Activated naive CD8-positive, alpha-beta T cell treated with anti-CD3 and anti-CD28 coated beads, Interleukin-2, amount 50 U/mL, for 16 hours (primary cell): ENCODE measurements around the gene FRMD8.

Experiments used
- DNase-seq: peaks from one replicate; pipeline ENCODE4 v3.0.0-alpha.2; 2020; ENCODE audit warnings: low read depth, low spot score

Gene FRMD8

DNA sequence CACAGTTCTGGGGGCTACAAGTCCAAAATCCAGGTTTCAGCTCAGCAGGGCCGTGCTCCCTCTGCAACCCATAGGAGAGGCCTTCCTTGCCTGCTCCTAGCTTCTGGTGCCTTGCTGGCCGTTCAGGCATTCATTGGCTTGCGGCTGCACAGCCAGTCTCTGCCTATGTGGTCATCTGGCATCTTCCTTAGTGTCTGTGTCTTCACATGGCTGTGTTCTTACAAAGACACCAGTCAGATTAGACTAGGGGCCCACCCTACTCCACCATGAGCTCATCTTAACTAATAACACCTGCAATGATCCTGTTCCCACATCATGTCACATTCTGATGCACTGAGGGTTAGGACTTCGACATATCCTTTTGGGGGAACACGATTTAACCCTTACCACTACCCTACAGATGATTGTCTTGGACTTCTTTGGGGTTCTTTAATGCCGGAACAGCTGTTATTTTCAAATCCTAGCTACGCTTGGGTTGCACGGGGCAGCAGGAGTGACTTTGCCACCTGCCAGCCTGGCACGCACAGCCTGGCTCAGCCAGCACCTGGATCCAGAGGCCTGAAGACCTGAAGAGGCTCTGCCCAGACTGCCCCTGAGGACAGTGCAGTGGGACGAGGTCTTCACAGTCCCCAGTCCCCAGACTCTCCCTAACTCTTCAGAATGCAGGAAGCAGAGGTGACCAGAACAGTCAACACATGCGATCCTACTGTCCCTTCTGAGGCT, 28.5 kb downstream of the FRMD8 start:
- DNase-seq: no peak

DNA sequence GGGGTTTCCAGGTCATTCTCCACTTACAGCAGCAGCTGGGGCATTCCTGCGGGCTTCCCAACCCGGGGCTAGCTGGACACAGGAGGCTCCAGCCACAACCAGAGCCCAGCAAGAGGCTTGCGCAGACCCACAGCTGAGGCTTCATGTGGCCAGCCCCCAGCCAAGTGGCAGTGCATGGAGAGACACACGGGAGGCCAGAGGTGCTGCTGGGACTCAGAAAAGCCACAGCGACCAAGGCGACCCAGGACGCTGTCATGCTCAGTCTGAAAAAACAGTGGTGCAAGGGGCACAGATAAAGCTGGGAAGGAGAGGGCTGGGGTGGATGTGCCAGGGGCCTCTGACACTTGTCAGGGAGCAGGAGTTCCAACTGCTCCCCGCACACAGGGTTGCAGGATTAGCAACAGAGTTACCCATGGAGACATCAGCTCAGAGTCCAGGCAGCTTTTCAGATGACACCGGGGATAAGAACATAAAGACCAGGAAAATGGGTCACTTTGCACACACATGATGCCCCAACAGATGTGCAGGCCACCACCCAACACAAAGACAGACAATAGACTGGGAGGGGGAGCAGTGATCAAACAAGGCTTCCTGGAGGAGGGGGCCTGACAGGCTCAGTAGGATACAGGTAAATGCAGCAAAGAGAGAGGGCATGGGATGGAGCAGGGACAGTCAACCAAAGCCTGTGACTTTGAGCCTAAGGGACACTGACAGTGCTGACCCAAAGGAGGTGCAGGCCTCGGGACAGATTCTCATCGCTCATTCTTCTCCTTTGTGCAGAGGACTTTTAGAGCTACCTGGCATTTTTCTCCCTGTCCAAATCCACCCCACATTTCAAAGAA, 29.3 kb downstream of the FRMD8 start:
- DNase-seq: no peak

DNA sequence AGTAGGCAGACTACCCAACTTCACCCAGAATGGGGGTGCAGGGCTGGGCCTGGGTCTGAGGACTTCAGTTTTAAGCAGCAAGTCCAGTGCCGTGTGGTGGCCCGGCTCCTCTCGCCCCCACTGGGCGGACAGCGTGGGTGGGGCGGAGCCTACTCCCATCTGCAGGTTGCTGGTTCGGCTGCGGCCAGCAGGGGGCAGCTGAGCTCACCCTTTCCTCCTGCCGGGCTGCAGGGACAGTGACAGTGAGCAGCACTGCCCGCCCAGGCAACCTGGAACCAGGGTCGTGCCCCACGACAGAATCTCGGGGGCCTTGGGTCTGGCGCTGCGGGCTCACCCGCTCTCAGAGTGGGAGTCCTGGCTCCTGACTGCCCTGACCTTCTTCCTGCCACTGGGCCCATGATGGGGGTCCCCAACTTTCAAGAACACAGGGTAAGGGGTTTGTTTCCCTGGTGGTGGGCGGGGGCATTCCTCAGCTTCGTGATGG, 29.9 kb downstream of the FRMD8 start:
- peak; percentile 84 for DNase-seq

DNA sequence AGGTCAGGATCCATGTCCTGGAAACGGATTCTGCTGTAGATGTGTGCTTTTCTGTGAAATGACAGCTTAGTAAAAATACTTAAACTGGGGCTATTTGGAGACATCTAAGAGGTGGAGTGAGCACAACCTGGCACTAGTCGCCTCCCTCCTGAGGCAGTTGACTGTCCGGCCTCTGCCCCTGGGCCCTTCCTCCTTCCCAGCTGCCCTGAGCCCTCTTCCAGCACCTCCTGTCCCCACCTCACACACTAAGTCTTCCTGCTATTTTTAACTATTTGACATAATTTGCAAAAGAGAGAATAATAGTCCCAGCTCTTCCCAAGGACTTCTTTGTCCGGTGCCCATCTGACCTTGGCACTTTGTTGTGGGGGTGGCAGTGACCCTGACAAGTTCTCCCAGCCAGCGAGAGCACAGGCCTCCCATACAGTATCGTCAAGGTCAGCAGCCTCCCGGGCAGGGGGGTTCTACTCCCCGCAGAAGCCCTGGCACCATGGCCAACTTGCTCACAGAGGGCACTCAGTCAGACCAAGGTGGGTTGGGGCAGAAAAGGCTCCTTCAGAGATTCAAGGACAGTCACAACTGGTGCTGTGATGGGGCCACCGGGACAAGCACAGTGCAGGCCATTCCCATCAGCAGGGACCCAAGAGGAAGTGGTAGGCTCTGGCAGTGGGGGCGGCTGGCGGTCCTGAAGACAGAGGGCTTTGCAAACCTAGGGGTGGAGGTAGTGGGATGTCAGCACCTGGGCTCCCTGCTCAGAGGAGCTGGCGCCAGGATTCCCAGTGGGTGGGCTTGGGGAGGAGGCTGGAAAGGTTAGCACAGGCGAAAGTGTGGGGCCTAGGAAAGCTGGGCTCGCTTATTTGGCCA, 30.6 kb downstream of the FRMD8 start:
- DNase-seq: no peak

DNA sequence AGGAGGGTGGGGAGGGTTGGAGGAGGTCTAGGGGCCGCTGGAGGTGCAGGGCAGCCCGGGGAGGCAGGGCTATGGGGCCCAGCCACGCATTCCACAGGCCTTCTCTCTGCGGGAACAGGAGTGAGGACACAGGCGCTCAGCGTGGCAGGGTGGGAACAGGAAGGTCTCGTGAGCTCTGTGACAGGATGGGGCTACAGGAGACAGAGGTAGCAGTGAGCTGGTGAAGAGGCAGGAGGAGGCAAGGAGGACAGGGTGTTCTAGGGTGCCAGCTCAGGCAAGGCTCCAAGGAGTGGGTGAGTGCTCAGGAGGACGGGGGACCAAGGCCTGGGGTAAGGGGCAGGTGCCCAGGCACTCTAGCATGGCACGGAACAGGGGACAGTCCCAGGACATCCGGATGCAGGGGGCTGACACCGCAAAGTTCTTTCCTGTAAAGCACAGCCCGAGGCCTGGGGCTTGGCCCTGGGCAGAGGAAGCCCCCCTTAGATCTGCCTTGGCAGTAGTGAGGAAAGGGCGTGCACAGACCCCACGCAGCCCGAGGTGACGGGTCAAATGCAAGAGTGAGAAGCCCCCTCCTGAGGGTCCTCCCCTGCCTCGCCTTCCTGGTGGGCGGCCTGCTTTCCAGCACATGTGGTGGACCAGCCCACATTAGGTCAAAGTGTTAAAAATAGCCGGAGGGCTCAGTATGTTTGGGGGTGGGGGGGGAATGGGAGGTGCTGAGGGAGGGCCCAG, 31.4 kb downstream of the FRMD8 start:
- DNase-seq: no peak

DNA sequence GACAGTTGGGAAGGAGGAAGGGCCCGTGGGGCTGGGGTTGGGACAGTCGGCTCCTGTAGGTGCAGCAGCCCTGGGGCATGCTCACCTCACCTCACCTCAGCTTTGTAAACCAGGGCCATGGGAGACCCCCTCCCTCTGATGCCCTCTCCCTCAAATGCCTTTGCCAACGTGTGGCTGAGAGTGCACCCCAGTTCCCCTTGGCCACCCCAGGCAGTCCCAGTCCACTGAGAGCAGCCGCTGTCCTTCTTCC, 31.9 kb downstream of the FRMD8 start:
- no peak for DNase-seq

DNA sequence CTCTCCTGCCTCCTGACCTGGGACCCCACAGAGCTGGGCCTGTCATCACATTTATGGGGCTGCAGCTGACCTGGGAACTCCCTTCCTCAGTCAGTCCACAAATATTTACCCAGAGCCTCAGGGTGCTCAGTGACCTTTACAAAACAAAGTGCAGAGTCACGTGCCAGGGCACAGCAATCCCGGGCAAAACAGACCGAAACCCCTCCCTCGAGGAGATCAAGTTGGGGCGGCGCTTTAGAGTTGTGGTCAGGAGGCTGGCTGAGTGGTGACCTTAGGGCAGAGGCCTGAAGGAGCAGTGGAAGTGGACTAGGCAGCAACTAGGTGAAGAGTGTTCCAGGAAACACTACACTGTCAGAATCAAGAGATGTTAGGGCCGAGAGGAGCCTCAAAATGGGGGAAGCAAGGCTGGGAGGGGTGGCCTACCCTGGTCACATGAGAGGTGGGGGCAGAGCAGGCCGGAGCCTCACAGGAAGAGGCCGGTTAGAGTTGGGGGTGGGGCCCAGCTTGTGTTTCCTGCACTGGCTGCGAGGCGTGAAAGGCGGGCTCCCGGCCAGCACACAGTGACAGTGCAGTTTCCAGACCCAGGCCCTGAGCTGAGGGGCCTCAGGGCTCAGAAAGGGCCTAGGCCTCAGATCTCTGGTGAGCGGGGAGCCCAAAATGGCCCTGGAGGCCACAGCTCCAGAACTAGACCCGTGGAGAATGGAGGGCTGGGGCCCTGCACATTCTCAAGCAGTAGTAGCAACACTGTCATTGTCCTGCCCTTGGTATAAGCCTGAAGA, 32.4 kb downstream of the FRMD8 start:
- DNase-seq: peak; percentile 52

DNA sequence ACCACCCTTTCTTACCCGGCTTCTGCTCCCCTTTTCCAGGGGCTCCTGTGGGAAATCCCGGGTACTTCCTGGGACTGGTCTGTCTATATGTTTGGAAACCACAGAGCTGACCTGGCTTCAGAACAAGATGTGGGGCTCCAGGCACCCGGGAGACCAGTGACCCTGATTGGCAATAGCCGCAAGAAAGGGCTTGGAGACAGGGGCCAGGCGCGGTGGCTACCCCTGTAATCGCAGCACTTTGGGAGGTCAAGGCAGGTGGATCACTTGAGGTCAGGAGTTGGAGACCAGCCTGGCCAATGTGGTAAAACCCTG, 33.0 kb downstream of the FRMD8 start:
- no peak for DNase-seq

DNA sequence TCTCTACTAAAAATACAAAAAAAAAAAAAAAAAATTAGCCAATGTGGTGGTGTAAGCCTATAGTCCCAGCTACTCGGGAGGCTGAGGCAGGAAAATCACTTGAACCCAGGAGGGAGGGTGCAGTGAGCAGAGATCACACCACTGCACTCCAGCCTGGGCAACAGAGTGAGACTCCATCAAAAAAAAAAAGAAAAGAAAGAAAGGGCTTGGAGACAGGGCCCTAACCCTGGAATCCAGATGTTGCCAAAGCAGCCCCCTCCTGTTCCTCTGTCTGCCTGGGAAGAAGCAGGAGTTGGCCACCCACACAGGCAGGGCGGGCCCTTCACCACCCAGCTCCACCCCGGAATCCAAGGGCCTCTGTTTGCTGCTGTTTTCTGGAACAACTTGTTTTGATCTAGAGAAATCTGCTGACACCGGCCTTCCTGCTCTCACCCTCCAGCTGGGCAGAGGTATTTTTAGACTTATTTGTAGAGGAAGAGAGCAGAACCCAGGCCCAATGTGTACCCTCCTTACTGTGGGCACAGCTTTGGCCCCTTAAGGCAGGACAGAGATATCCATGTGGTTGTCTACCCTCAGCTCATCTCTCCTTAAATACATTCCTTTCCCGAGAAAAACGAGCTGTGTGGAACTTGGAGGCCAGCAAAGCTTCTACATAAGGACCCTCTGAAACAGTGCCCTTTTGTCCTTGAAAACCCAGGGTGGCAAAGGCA, 33.5 kb downstream of the FRMD8 start:
- no peak for DNase-seq

DNA sequence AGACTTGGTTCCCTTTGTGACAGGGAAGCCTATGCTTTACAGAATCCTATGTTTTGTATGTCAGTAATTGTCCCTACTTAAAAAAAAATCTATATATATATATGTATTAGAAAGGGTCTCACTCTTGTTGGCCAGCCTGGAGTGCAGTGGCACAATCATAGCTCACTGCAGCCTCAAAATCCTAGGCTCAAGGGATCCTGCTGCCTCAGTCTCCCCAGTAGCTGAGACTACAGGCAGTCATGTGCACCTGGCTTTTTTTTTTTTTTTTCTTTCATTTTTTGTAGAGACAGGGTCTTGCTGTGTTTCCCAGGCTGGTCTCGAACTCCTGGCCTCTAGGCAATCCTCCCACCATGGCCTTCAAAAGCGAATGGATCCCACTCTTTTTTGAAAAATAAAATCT, 34.1 kb downstream of the FRMD8 start:
- DNase-seq: no peak

DNA sequence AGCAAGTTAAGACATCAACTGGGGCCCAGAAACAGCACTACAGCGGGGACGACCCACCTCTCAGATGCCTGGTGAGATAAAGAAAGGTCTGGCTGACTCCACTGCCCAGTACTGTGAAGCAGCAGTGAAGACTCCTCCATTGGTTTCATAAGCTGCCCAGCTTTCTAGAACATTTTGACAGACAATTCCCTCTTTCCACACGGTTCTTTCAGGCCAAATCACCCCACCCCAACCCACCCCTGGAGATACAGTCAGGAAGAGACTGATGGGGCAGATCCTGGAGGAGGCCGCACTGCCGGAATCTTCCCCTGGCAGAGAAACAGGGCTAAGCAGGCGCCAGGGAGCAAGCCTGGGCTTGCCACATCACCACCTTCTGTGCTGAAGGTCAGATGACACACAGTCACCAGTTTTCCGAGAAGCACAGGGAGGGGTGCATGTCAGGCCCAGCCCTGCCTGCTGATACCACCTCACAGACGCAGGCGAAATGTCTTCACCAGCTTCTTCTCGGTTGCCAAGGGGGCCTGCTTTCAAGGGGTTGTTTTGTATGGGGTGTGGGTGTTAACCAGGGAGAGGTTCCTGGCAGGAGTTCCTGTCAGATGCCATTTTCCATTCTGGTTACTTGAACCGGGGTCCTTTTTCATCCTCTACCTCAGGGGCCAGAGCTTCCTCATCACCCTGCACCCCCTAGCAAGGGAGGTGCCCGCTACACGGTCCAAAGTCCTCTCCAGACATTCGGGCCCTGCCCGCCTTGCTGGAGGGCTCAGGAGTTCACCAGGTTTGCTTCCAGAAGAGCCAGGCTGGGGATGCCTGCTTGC, 34.7 kb downstream of the FRMD8 start:
- peak; percentile 71 for DNase-seq

DNA sequence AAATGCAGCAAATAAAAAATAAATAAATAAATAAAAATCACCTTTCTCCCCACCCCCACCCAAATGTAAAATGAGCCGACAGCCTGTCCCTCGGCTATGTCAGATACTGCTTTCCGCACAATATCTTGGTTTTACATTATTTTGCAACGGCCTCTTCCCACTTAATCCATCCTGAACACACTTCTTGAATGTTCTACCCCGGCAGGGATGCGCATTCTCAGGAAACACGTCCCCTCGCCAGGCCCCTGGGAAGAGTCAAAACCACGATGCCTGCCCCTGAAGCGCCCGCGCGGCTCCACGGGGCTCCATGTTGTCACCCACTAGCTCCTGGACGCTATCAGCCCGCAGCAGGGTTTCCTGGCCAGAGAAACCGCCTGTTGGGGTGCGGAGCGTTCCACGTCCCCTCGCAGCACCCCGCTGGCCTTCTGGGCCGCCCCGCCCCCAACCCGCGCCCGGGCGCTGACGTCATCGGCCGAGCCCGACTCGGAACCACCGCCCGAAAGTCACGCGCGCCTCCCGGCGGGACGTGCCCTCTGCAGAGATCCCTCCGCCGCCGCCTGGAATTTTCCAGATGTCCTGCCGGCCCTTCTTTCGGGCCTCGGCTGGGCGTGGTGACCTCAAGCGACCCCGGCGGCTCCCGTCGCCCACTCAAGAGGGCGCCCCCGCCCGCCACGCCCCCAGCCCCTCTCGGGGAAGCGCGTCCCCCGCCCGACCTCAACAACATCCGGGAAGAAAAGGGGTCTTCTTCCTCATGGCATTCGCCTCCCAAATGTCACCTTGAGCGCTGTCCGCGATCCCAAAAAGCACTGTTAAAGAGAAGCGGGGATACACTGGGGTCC, 35.6 kb downstream of the FRMD8 start:
- DNase-seq: peak; percentile 81

DNA sequence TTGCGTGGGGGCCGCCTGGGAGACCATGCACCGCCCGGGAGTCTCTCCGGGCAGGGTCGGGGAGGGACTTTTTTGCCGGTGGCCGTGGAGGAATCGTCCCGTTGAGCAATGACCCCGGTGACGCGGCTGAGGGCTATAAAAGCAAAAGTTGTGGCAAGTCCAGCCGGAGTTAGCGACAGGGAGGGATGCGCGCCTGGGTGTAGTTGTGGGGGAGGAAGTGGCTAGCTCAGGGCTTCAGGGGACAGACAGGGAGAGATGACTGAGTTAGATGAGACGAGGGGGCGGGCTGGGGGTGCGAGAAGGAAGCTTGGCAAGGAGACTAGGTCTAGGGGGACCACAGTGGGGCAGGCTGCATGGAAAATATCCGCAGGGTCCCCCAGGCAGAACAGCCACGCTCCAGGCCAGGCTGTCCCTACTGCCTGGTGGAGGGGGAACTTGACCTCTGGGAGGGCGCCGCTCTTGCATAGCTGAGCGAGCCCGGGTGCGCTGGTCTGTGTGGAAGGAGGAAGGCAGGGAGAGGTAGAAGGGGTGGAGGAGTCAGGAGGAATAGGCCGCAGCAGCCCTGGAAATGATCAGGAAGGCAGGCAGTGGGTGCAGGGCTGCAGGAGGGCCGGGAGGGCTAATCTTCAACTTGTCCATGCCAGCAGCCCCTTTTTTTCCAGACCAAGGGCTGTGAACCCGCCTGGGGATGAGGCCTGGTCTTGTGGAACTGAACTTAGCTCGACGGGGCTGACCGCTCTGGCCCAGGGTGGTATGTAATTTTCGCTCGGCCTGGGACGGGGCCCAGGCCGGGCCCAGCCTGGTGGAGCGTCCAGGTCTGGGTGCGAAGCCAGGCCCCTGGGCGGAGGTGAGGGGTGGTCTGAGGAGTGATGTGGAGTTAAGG, 36.4 kb downstream of the FRMD8 start, which contains the start of gene NEAT1:
Gene NEAT1, plus strand, starts transcription at position 166 of the 883 bp plus-strand sequence.
- DNase-seq: peak; percentile 90

DNA sequence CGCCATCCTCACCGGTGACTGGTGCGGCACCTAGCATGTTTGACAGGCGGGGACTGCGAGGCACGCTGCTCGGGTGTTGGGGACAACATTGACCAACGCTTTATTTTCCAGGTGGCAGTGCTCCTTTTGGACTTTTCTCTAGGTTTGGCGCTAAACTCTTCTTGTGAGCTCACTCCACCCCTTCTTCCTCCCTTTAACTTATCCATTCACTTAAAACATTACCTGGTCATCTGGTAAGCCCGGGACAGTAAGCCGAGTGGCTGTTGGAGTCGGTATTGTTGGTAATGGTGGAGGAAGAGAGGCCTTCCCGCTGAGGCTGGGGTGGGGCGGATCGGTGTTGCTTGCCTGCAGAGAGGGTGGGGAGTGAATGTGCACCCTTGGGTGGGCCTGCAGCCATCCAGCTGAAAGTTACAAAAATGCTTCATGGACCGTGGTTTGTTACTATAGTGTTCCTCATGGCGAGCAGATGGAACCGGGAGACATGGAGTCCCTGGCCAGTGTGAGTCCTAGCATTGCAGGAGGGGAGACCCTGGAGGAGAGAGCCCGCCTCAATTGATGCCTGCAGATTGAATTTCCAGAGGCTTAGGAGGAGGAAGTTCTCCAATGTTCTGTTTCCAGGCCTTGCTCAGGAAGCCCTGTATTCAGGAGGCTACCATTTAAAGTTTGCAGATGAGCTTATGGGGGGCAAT, 37.2 kb downstream of the FRMD8 start:
- DNase-seq: no peak

DNA sequence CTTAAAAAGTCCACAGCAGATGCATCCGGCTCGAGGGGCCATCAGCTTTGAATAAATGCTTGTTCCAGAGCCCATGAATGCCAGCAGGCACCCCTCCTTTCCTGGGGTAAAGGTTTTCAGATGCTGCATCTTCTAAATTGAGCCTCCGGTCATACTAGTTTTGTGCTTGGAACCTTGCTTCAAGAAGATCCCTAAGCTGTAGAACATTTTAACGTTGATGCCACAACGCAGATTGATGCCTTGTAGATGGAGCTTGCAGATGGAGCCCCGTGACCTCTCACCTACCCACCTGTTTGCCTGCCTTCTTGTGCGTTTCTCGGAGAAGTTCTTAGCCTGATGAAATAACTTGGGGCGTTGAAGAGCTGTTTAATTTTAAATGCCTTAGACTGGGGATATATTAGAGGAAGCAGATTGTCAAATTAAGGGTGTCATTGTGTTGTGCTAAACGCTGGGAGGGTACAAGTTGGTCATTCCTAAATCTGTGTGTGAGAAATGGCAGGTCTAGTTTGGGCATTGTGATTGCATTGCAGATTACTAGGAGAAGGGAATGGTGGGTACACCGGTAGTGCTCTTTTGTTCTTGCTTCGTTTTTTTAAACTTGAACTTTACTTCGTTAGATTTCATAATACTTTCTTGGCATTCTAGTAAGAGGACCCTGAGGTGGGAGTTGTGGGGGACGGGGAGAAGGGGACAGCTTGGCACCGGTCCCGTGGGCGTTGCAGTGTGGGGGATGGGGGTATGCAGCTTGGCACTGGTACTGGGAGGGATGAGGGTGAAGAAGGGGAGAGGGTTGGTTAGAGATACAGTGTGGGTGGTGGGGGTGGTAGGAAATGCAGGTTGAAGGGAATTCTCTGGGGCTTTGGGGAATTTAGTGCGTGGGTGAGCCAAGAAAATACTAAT, 38.0 kb downstream of the FRMD8 start:
- no peak for DNase-seq
